Muscle of arm (tissue), 14 donors: ENCODE data around the gene DIAPH1. TPM values are rescaled to one million over a fixed set of nuclear protein-coding genes. Genes with fewer than 3 reads are reported as not detected.

Source experiments
- DNase-seq: peaks from one replicate; pipeline ENCODE4 v3.0.0-alpha.2; 2013
- long read RNA-seq, 11 donors: transcript quantifications; one replicate each; lab custom pipeline, GENCODE V29; 2026
- polyA plus RNA-seq, 12 donors: library from polyadenylated mRNA; unstranded; fragments of 120-200 nt; gene quantifications; one replicate each; pipeline ENCODE4 v1.2.1, GENCODE V29; 2013; ENCODE audit not compliant: insufficient read length in 12 of 12

Gene DIAPH1
- polyA plus RNA-seq: 10 to 100 TPM in 11 of 12 donors, not detected in 1; 19.9 to 47.9 (median 22.4) TPM
- long read RNA-seq, donor 1, partial matches to known transcripts: 0 of 4 reads
- long read RNA-seq, donor 1, other reads (novel, unspliced or antisense): 0 of 4 reads
- long read RNA-seq, donor 2, partial matches to known transcripts: 5 of 5 reads
- long read RNA-seq, donor 2, other reads (novel, unspliced or antisense): 0 of 5 reads
- long read RNA-seq, donor 3: 0 reads
- long read RNA-seq, donor 4: 0 reads
- long read RNA-seq, donor 5: 0 reads
- long read RNA-seq, donor 6: 0 reads
- long read RNA-seq, donor 7: 0 reads
- long read RNA-seq, donor 8: 0 reads
- long read RNA-seq, donor 9: 0 reads
- long read RNA-seq, donor 10: 0 reads
- long read RNA-seq, donor 11: 0 reads

DNA sequence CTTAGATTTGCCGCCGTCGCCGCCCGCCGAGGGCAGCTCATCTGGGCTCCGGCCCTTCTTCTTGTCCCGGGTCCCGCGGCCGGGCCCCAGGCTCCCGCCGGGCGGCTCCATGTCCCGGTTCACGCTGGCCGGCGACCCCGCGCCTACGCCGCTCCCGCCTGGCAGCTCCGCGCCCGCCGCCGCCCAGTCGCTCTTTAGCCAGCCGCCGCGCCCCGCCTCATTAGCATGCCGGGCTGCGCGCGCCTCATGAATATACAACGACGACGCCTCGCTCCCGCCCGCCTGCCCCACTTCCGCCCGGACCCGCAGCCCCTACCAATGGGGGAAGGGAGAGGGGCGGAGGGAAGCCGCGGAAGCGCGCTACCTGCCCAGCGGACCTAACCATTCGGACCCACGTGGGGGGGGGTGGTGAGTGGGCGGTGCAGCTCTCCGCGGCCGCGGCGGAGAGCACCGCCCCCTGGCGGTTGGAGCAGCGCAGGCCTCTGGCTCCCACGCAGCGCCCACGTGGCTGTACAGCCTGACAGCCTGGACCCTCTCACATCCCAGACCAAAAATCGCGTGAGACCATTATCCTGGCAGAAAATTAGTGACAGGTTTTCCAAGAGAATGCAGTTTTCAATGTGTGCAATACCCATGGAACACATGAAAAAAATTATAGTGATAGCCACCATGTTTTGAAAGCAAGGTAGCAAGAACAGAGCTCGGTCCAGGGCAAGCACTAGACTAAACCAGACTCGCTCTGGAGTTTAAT, at the start of gene DIAPH1:
TSS of gene DIAPH1 (minus strand) at position 197 of the 751 bp plus-strand sequence. CDS start at position 111, 86 bp downstream.
- DNase-seq: peak; percentile 94

DNA sequence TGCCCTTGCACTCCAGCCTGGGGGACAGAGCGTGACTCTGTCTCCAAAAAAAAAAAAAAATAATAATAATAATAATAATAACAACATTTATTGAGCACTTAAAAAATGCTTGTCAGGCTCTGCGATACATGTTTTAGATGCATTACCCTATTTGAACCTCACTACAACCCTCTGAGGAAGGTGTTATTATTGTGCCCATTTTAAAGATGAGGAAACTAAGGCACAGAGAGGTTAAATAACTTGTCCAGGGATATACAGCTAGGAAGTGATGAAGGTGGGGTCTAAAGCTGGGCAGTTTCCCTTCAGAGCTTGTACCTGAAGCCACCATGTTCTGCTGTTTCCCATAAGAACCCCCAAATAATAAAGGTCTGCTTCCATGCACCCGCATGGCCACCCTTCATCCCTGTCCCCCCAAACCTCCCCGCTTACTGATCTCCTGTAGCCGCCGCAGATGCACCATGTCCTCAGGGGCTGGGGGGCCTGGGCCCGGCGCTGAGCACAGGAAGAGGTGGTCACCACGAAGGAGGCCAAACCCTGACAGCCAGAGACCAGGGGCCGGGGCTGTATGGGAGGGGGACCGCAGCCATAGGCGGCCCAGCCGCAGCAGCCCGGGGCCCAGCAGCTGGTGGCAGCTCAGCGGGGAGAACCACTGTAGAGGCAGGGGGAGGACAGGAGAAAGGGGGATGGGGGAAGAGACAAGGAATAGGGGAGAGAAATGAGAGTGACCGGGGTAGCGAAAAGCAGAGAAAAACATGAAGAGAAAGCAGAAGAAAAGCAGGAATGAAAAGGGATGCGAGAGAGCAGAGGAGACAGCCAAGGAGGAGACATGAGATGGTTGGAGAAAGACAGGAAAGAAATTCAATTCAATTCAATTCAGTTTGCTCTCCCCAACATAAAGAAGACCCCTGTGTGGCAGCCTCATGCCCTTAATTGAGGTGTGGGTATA, 47.5 kb upstream of the DIAPH1 start:
- no peak for DNase-seq

DNA sequence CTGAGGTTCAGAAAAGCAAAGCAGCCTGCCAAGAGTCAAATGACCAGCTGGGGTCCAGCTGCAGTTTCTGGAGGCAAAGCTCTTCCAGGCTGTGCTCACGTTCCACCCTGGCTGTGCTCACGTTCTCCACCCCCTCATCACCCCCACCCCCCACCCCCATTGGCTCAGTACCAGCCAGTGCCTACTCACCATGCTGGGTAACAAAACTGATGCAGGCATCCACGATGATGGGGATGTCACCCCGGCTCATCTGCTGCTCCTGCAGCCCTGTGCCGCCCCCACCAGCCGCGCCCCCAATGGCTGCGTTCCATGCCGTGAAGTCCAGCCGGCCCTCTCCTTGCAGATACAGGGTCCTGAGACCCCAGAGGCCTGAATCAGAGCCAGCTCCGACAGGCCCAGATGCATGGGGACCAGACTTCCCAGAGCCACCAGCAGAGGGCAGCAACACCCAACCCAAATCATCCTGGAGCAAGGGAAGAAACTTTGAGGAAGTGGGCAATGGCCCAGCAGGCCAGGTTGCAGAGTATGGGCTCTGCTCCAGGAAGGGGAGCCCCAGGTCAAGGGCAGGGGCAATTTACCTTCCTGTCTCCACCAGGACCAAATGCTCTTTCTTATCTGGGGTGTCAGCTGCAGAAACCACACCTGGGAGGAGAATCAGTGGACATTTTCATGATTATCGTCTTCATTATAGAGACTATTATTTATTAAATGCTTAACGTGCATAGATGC, 46.1 kb upstream of the DIAPH1 start:
- DNase-seq: peak; percentile 65

DNA sequence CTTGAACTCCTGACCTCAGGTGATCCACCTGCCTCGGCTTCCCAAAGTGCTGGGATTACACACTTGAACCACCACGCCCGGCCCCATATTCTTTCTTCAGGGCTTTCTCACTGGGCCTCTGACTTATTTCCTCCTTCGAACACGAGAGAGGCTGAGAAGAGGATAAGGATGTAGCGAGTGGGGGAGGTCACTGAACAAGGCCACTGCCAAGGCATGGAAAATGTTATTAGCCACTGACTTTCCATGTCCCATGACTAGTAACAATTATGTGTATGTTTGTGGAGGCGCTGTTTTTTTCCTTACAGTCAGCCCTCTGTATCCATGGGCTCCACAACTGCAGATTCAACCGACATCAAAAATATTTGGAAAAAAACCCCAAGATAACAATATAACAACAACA, 44.7 kb upstream of the DIAPH1 start:
- DNase-seq: no peak

DNA sequence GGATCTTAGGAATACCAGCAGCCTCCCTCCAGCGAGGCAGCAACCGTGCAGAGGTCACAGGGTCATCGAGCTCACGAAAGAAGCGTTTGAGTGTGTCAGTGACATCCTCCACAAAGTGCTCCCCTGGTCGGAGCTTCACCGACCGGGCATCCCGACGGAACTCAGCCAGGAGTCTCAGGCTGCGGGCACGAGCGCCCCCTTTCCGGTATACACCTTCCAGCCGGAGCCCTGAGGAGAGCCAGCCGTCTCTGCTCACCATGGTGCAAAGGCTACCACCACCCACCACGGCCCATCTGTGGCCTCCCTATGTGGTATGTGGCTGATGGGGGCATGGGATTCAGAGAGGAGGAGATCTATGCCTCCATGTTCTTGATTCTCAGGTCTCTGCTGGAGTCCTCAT, 43.2 kb upstream of the DIAPH1 start:
- DNase-seq: no peak

DNA sequence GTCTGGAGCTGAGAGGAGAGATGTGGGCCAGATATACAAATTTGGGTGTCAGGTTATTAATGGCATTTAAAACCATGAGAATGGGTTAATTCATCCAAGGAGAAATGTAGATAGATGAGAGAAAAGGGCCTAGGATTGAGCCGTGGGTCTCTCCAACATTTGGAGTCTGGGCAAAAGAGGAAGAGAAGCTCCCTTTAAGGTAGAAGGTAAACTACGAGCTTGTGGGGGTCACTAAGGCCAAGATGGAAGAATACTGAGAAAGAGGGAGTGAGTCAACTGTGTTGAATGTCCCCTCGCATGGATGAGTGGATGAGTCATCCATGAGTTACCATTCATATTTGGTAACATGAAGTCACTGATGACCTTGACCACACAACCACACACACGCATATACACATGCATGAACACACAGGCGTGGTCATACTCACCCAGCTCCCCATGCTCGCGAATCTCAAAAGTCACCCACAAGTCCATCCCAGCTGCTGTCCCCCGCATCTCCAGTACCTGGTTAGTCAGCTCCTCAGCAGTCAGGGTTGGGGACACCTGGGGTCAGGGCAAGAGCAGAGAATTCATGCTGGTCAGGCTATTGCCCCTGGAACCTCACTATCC, 39.2 kb upstream of the DIAPH1 start:
- no peak for DNase-seq

DNA sequence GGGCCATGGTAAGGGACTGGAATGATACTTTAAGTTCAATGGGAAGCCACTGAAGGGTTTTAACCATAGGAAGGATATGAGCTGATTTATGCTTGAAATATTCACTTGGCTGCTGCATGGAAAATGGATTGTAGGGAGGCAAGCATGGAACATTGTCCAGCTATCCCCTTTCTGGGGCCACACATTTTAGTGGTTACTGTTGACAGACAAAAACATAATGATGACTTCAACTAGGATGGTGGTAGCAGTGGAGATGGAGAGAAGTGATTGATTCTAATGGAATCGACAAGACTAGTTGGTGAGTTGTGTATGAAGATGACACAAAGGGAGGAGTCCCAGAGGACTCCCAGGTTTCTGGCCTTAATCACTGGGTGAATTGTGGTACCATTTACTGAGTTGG, 38.6 kb upstream of the DIAPH1 start:
- DNase-seq: no peak

DNA sequence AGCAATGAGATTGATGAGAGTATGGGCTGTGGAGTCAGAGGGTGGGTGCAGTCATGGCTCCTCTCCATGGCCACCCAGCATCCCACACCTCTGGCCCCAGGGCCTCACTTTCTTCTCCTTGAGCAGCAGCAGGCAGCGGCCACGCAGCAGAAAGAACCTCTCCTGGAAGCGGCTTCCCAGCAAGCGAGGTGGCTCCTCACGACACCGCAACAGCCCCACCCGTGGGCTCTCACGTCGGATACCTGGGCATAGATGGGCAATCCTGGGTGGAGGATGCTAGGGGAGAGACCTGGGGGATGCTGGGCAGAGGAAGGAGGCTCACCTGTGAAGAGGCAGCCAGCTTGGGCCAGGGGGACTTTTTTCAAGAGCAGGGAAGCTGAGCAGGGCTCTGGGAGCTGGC, 37.6 kb upstream of the DIAPH1 start:
- DNase-seq: no peak

DNA sequence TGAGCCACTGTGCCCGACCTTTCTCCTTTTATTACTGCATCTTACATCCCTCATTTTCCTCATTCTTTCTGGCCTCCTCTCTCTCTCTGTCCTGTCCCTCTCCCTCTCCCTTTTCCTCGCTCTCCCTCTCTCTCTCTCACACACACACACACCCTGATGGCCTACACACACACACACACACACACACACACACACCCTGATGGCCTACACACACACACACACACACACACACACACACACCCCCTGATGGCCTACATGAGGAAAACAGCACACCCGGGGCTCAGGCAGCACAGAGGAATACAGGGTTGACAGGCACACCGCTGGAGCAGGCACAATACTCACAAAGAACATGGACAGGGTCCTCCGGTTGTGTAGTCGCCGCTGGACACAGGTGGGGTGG, 36.2 kb upstream of the DIAPH1 start:
- no peak for DNase-seq

DNA sequence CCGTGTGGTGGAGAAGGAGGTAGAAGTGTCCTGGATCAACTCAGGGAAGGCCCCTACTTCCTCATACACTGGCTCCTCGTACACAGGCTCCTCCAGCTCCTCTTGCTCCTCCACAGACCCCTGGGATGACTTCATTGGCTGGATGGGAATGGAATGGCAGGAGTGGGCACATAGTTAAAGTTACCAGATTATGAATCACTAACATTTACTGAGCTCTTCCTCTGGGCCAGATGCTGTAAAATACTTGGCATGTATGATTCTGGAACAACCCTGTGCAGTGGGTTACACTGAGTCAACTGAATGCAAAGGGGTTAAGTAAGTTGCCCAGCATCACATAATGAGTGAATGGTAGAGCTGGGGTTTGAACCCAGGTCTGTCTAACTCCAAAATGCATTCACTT, 35.5 kb upstream of the DIAPH1 start:
- no peak for DNase-seq

DNA sequence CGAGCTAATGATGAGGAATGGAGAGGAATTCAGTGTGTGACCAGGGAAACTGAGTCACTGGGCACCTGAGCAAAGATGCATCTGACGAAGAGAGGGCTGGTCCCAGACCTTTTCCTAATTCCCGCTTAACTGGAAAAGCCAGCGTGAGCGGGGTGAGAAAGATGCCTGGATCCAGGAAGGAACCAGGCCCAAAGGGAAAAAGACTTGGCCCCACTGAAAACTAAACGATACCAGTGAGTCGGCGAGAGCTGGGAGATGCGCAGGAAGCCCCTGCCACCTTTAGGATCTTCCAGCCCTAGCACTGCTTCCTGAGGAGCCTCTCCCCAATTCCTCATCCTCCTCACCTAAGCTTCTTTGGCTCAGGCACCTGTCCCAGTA, 32.9 kb upstream of the DIAPH1 start:
- DNase-seq: no peak

DNA sequence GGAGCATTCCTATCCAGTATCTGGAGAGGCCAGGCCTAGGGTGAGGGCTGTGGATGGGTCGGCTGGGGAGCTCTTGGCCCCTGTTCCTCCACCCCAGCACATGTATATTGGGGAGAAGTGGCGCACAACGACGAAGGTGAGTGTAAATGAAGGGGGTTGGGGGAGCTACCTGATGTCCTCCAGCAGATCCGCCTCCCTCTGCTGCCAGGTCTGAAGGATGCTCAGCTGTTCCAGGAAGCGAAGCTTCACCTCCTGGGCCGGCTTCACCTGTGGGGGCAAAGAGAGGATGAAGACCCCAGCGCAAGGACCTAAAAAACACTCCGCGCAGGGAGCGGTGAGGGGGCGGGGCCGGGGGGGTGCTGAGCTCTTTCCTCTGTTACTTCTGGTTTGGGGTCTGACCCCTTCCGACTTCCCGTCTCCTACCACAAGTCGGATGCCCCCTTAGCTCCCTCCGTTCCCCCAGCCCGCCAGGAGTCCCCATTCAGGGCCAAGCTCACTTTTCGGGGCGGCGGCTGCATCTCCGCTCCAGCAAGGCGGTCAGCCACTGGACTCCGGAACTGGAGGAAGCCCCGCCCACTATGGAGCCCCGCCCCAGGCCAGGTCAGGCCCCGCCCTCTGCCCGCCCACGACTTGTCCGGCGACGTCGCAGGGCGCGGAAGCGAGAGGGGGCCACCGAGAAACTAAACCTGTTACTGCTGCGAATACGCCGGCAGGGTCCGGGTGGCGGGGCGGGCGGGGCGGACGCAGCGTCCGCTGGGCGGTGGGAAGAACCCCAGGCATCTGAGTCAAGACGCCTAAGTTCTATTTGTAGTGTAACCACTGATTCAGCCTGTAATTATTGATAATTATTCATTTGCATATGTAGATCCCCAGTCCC, 32.3 kb upstream of the DIAPH1 start, which contains the start of gene FCHSD1:
TSS of gene FCHSD1 (minus strand) at position 568 of the 877 bp plus-strand sequence. CDS start at position 518, 50 bp downstream.
- peak; percentile 80 for DNase-seq

DNA sequence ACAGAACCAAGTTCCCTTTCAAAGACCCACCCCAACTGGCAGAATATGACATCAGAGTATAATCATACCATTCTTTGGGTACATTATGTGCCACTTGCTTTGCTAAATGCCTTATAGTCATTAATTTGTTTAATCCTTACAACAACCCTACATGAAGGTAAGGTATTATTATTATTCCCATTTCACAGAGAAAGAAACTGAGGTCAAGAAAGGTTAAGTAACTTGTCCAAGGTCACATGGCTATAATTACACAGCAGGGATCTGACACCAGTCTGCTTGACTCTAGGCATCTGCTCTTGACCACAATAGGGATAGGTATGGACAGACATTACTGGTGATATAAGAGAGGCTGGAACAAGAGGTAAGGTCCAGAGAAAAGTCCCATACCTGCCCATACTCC, 31.2 kb upstream of the DIAPH1 start:
- DNase-seq: no peak

DNA sequence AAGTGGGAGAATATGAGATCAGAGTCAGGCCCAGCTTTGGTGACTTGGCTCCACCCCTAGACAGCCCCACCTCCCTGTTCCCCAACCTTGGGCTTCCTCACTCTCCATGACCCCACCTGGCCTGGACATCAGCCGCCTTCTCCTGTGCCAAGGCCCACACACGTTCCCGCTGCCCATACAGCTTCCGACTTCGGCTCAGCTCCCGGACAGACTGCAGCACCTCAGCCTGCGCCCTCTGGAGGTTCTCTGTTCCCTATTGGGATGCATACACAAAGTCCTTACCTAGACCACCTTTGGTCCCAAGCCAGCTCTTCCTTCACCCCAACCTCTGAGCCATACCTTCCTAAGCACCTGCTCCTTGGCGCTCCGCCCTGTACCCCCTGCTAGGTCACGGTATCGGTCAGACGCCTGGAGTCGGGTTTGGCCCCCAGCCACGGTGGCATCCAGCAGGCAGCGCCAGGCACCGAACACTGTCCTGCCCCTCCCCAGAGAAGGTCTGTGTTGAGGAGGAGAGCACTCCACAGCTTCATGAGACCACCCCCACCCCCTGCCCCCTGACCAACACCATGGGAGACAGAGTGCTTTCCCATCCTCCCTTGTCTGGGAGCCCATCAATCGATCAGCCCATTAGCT, 30.4 kb upstream of the DIAPH1 start:
- DNase-seq: no peak

DNA sequence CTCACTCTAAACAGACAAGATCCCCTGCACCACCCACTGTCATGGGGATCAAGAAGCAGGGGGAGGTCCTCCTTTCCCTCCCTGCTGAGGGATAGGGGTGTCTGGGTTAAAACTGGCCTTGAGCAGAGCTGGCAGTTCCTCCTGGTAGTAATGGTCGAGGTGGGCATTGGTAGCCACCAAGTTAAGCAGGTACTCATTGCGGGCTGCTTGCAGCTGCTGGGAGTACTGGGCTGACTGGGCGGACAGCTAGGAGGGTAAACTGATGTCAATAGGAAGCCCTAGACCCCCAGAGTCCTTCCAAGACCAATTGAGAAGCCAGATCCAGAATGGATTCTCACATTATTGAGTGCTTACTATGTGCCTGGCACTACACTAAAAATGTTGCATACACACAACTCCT, 29.1 kb upstream of the DIAPH1 start:
- no peak for DNase-seq

DNA sequence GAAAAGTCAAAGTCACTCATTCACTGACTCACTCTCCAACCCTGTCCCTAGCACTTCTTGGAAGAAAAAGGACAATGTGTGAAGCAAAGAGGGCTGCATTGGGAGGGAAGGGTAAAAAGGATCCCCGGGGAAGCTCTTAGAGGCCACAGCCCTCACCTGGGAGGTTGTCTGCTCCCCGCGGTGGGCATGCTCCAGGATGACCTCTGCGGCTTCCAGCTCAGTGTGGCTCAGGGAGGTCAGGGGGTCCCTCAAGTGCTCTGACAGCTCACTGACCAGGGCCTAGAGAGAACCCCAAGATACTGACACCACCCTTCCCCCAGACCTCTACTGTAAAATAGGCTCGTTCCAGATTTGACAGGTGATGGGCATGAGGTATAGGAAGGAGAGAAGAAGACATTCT, 28.4 kb upstream of the DIAPH1 start:
- no peak for DNase-seq

DNA sequence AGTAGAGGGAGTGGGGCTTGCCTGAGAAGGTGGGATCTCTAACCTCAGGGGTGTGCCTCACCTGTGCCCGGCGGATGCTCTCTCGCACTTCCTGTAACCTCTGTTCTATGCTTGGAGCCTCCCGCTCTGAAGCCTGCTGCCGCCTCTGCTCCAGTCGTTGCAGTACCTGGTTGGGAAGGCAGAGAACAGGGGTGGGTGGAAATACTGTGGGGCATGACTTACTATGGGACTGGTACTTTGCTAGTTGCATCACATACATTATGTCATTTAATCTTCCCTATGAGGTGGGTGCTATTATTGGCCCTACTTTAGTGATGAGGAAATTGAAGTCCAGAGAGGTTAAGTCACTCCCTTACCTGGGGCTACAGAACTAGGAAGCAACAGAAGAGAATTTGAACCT, 27.2 kb upstream of the DIAPH1 start:
- DNase-seq: no peak

DNA sequence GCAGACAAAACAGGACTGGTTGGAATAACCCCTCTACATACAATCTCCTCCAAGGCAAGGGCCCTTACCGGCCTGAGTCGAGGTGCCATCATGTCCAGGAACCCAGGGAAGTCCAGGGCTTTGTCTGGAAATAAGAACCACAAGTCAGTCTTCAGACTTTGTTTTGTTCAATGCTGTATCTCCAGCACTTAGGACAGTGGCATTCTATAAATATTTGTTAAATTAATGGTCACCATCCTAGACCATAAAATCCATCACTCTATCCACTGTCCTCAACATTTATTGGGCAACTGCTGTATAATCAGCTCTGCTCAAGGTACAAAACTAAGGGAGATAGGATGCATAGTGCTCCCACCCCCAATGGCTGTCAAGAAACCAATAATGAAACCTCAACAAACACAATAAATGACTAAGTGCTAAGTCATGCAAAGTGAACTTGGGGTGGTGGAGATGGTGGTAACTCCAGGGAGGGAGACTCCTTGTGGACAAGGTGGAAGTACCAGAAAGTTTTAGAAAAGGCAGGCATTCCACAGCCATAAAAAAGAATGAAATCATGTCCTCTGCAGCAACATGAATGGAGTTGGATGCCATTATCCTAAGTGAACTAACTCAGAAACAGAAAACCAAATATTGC, 23.0 kb upstream of the DIAPH1 start:
- no peak for DNase-seq

DNA sequence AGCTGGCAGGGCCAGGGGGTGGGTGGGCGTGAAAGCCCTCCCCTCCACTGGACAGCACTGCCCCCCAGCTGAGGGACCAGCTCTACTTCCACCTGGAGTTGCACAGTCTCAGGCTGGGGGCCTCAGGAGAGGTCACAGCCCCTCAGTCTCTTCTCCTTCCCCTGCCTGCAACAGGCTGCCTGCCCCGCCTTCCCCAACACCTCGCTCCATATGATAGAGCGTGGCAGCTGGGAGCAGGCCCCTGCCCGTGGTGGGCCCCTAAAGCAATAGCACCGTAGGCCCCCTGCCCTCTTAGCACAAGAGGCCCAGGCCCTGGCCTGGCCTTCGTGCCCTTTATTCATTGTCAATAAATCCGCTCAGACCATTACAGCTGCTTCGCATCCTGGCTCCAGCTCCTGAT, 21.9 kb upstream of the DIAPH1 start:
- DNase-seq: no peak
